Stomach (tissue), 9 donors: ENCODE data around the gene TMEM131. TPM values are rescaled to one million over a fixed set of nuclear protein-coding genes. Genes with fewer than 3 reads are reported as not detected.

ENCODE experiments used
- DNase-seq, 2 donors: peaks; one replicate each; pipeline versions ENCODE4 v3.0.0 to v3.0.0-alpha.2; 2013 to 2019
- H3K27ac ChIP-seq, 5 donors: fragments of 200-600 bp in 4 of 5; sonication (generic) in 4 of 5; one replicate each; pipeline ENCODE4 v1.5.1; 2013 to 2019; ENCODE audit warnings: mild to moderate bottlenecking in 1 of 5, moderate library complexity in 1 of 5
- H3K27me3 ChIP-seq, 3 donors: fragments of 200-600 bp; sonication (generic); one replicate each; pipeline ENCODE4 v1.5.1; 2017 to 2019; ENCODE audit warnings: mixed run types in 1 of 3
- H3K36me3 ChIP-seq, 4 donors: fragments of 200-600 bp; sonication (generic); 1 replicate in 3 of 4; 2 replicates in 1 of 4; pipeline ENCODE4 v1.5.1; 2016 to 2019
- H3K4me1 ChIP-seq, 4 donors: fragments of 200-600 bp; sonication (generic); one replicate each; pipeline ENCODE4 v1.5.1; 2016 to 2019
- H3K4me3 ChIP-seq, 4 donors: fragments of 200-600 bp; sonication (generic) in 3 of 4; one replicate each; pipeline ENCODE4 v1.5.1; 2016 to 2019; ENCODE audit warnings: mild to moderate bottlenecking in 1 of 4
- H3K9me3 ChIP-seq, 4 donors: fragments of 200-600 bp; sonication (generic); one replicate each; pipeline ENCODE4 v1.5.1; 2016 to 2019
- EP300 ChIP-seq: sonication (generic); formaldehyde crosslinking; IDR thresholded peaks from one replicate; pipeline ENCODE4 v1.6.1; 2017; ENCODE audit warnings: antibody characterized with exemption
- POLR2A ChIP-seq, 4 donors: fragments of 450-650 bp; IDR thresholded peaks; one replicate each; pipeline ENCODE4 v1.6.1; 2016; ENCODE audit warnings: antibody characterized with exemption in 4 of 4, control low read depth in 2 of 4, mild to moderate bottlenecking in 1 of 4, moderate library complexity in 1 of 4
- POLR2AphosphoS5 ChIP-seq, 3 donors: sonication (generic); formaldehyde crosslinking; IDR thresholded peaks; one replicate each; pipeline ENCODE4 v1.6.1; 2016; ENCODE audit warnings: antibody characterized with exemption in 3 of 3
- WGBS, 5 donors: extraction: QIAGEN DNeasy Blood & Tissue Kit in 3 of 5; methylation state at CpG; one replicate each; pipeline versions ENCODE4 v1.1.5 to v1.1.7; 2013 to 2018; 5-methylcytosine and 5-hydroxymethylcytosine counted together
- intact Hi-C: fragments of 100-400 bp; cut with DNase I; formaldehyde crosslinking; loops from one replicate; pipeline ENCODE4 v1.15.1; 2023; ENCODE audit warnings: low total_unique reads
- polyA plus RNA-seq, 3 donors: library from polyadenylated mRNA; stranded (reverse); fragments of 200-250 nt; gene quantifications; one replicate each; pipeline ENCODE4 v1.2.3, GENCODE V29; 2013
- total RNA-seq, 5 donors: library from RNA; depleted of rRNA; stranded (reverse); fragments of >200 nt; gene quantifications; one replicate each; pipeline versions ENCODE4 v1.1.0 to v1.2.3, GENCODE V29; 2014 to 2016
- TF ChIP-seq, protein P1 (sequence below), 7 experiments: fragments of 450-650 bp in 4 of 7; fragments of 200-600 bp in 3 of 7; sonication (generic) in 3 of 7; IDR thresholded peaks; one replicate each; pipeline ENCODE4 v1.5.1; 2016 to 2019; ENCODE audit warnings: antibody characterized with exemption in 7 of 7, control low read depth in 2 of 7, mild to moderate bottlenecking in 1 of 7
- donor health status: healthy with polysubstance abuse.
- donor health status: Bipolar disorder and iron deficiency.
- donor health status: healthy.

The TMEM131 gene
- total and polyA plus RNA-seq, 8 donors: 4.4 to 119 (median 43.1) TPM

- H3K36me3 ChIP-seq: no peaks in the 10 kb centered on the region
- H3K9me3 ChIP-seq: no peaks in the 10 kb centered on the region
- no peak for DNase-seq
- intact Hi-C loops: no loop called here
- H3K4me3 ChIP-seq: no peak overlapping the region
- no peaks in the 10 kb centered on the region for H3K4me1 ChIP-seq
- no peak overlapping the region for H3K27ac ChIP-seq
- TF ChIP-seq, protein P1, sequence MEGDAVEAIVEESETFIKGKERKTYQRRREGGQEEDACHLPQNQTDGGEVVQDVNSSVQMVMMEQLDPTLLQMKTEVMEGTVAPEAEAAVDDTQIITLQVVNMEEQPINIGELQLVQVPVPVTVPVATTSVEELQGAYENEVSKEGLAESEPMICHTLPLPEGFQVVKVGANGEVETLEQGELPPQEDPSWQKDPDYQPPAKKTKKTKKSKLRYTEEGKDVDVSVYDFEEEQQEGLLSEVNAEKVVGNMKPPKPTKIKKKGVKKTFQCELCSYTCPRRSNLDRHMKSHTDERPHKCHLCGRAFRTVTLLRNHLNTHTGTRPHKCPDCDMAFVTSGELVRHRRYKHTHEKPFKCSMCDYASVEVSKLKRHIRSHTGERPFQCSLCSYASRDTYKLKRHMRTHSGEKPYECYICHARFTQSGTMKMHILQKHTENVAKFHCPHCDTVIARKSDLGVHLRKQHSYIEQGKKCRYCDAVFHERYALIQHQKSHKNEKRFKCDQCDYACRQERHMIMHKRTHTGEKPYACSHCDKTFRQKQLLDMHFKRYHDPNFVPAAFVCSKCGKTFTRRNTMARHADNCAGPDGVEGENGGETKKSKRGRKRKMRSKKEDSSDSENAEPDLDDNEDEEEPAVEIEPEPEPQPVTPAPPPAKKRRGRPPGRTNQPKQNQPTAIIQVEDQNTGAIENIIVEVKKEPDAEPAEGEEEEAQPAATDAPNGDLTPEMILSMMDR (IDR thresholded peaks at IDR 0.05): no peak
- TF ChIP-seq POLR2A (IDR thresholded peaks at IDR 0.05) (no peak), POLR2AphosphoS5 (IDR thresholded peaks at IDR 0.05) (no peak)
- peaks cover 0 to 13% (median 0%) of the 10 kb centered on the region in 3 donors for H3K27me3 ChIP-seq
- 61 to 80% (median 71%) methylated on average over 2 of the region's 2 CpGs for WGBS, 5 donors
Measured at GRCh38 chr2:97720746-97721145, 275.0 kb downstream of the TMEM131 start.

GRCh38 chr2:97719362-97720155 lies 276.2 kb downstream of the TMEM131 start:
- Histone ChIP-seq H3K27ac (peak overlapping the region in 1 of 5 donors; percentile 1), H3K4me1 (no peaks in the 10 kb centered on the region), H3K9me3 (no peaks in the 10 kb centered on the region), H3K4me3 (no peak overlapping the region), H3K27me3 (peaks cover 0 to 10% (median 0%) of the 10 kb centered on the region in 3 donors), H3K36me3 (no peaks in the 10 kb centered on the region)
- intact Hi-C loops: no loop called here
- WGBS, 5 donors: 93 to 96% (median 94%) methylated on average over 16 of the region's 16 CpGs
- TF ChIP-seq, protein P1 (IDR thresholded peaks at IDR 0.05): no peak
- TF ChIP-seq POLR2A (IDR thresholded peaks at IDR 0.05) (no peak), POLR2AphosphoS5 (IDR thresholded peaks at IDR 0.05) (no peak), EP300 (no peak)
- no peak for DNase-seq

DNA sequence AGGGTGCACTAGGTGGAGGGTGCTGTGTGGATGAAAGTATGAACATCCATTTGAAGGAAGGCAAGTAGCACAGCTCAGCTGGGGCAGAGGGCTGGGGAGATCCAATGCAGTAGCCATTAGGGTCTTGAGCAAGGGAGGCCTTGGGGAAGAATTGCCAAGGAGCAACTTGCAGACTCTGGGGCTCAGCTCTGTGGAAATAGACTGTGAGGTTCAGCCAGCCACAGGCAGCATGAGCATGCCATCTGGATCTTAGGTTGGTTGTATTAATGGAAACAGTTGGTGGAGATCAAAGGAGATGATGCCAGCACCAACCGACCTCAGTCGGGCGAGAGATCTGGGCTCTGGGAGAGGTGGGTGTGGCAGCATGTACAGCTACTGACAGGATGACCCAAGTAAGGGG lies 276.8 kb downstream of the TMEM131 start:
- Histone ChIP-seq H3K27me3 (peaks cover 0 to 4% (median 0%) of the 10 kb centered on the region in 3 donors), H3K27ac (peak overlapping the region in 1 of 5 donors; percentile 1), H3K36me3 (no peaks in the 10 kb centered on the region), H3K9me3 (no peaks in the 10 kb centered on the region), H3K4me1 (no peaks in the 10 kb centered on the region), H3K4me3 (no peak overlapping the region)
- no peak for DNase-seq
- intact Hi-C loops: no loop called here
- TF ChIP-seq, protein P1 (IDR thresholded peaks at IDR 0.05): no peak
- TF ChIP-seq POLR2A (IDR thresholded peaks at IDR 0.05) (no peak), POLR2AphosphoS5 (IDR thresholded peaks at IDR 0.05) (no peak), EP300 (no peak)
- 44 to 80% (median 74%) methylated on average over 3 of the region's 3 CpGs for WGBS, 5 donors

DNA sequence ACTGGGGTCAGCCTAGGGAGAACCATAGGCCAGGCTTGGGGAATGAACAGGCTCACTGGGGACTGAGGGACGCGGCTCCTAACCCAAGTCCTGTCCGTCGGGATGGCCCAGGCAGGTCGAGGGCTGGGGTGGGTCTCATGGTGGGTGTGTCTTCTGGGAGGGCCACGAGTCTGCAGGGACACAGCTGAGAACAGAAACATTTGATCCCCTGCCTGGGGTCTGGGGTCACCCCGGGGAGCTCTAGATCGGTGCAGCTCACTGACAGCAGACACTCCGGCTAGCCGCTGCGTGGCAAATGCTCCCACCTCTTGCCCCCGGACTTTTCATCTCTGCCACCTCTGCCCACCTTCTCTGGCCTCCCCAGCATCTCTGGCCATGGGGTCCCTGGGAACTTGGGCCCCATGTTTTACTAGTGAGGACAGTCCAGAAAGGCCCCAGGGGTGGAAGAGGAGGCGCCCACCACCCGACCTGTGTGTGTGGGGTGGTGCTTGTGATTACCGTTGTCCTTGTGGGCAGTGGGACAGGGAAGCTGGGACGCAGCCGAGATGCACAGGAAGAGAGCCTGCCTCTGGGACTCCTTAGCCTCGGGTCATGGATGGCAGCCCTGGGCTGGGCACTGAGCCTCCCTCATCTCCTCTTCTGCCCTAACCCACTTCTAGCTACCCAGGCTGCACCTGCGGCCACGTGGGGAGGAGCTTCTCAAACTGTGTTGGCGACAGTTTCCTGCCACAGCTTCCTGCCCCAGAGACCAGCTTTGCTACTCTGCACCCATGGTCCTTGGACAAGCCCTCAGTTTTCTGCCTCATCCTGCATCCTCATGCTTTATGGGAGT lies 277.5 kb downstream of the TMEM131 start:
- no peaks in the 10 kb centered on the region for H3K9me3 ChIP-seq
- H3K4me3 ChIP-seq: no peak overlapping the region
- intact Hi-C loops: no loop called here
- TF ChIP-seq POLR2A (IDR thresholded peaks at IDR 0.05): no peak
- TF ChIP-seq POLR2AphosphoS5 (IDR thresholded peaks at IDR 0.05): no peak
- no peak for TF ChIP-seq EP300
- TF ChIP-seq, protein P1 (IDR thresholded peaks at IDR 0.05): no peak
- H3K36me3 ChIP-seq: no peaks in the 10 kb centered on the region
- WGBS, 5 donors: 66 to 81% (median 74%) methylated on average over 18 to 21 of the region's 21 CpGs
- peak; percentile 39 to 57 for DNase-seq
- no peaks in the 10 kb centered on the region for H3K27me3 ChIP-seq
- no peak overlapping the region for H3K27ac ChIP-seq
- no peaks in the 10 kb centered on the region for H3K4me1 ChIP-seq
